ENCODE results near the gene SLC35D1. TPM values are rescaled to one million over a fixed set of nuclear protein-coding genes. Genes with fewer than 3 reads are reported as not detected.

Gene SLC35D1
- total and polyA plus RNA-seq, 9 of the 15 experiments (the other 6 are each of a cell fraction or from before 2014, with no cell fraction given), result 2.3 to 10.4 (median 6.4) TPM

DNA sequence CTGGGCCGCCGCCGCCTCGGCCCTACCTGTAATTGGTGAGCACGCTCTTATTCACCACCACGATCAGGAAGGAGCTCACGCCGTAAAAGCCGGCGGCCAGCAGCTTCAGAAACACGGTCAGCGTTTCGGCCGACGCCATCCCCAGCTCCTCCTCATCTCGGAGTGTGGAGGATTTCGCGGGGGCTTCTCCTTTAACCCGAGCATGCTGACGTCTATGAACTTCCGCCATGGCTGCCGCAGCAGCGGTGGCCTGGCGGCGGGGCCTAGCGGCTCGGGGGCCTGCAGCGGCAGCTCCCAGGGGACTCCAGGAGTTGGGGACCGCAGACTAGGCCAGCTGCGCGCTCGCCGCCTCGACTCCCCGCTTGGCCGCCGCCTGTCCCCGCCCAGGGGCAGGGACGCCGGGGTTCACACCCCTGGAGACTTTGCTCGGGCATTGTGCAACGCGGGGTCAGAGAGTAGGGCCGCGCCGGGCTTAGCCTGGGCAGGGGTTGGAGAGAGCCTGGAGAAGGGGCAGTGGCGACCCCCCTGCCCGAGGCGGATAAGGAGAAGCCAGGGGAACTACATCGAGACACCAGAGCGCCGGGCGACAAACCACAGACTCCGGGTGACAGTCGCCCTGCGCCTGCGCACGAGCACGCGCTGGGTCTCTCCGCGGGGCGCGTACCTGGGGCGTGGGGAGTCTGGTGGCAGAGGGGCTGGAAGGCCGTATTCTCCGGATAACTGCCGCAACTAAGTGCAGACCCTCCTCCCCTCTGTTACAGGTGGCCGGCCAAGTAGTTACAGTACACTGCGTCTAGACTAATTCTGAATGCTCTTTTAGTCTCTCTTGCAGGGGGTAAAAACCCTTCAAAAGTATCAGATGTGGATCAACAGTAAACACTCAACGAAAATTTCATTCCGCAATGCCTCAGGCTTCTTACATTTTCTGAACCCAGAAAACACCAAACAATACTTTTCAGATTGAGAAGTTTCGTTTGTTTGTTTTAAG, at the start of gene SLC35D1 (continued):
- TF ChIP-seq YBX1 (IDR thresholded peaks at IDR 0.05), result no peak
- no peak for TF ChIP-seq CHD1 (IDR thresholded peaks at IDR 0.05; ENCODE audit: low read length)
- no peak for TF ChIP-seq MCM2 (IDR thresholded peaks at IDR 0.05; ENCODE audit: low read depth)
- TF ChIP-seq SPI1 (IDR thresholded peaks at IDR 0.05; ENCODE audit: borderline replicate concordance, low read depth, low read length), result no peak
- no peak for TF ChIP-seq PRPF4 (IDR thresholded peaks at IDR 0.05; ENCODE audit: insufficient read depth, low read depth, low read length, poor library complexity, severe bottlenecking)
- peak; percentile 23; the same call in 1 of the 2 replicates for TF ChIP-seq POLR2H (tag; IDR thresholded peaks at IDR 0.05; ENCODE audit: low read depth)
- no peak for TF ChIP-seq RBM25 (IDR thresholded peaks at IDR 0.05; ENCODE audit: low read depth, low read length, severe bottlenecking)
- TF ChIP-seq, protein P1, sequence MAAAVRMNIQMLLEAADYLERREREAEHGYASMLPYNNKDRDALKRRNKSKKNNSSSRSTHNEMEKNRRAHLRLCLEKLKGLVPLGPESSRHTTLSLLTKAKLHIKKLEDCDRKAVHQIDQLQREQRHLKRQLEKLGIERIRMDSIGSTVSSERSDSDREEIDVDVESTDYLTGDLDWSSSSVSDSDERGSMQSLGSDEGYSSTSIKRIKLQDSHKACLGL (CRISPR knock-in tag; IDR thresholded peaks at IDR 0.05; ENCODE audit: borderline replicate concordance, poor library complexity, severe bottlenecking), result no peak
- no peak for TF ChIP-seq NCOA2 (IDR thresholded peaks at IDR 0.05; ENCODE audit: partially characterized antibody in 2 of 2)
- TF ChIP-seq, protein P2, sequence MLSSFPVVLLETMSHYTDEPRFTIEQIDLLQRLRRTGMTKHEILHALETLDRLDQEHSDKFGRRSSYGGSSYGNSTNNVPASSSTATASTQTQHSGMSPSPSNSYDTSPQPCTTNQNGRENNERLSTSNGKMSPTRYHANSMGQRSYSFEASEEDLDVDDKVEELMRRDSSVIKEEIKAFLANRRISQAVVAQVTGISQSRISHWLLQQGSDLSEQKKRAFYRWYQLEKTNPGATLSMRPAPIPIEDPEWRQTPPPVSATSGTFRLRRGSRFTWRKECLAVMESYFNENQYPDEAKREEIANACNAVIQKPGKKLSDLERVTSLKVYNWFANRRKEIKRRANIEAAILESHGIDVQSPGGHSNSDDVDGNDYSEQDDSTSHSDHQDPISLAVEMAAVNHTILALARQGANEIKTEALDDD (IDR thresholded peaks at IDR 0.05), result no peak
- TF ChIP-seq ZNF23 (CRISPR knock-in tag; IDR thresholded peaks at IDR 0.05), result no peak
- 0 out of 2 replicates have a peak, but pooled peaks have one; percentile 21 for TF ChIP-seq ESRRA (IDR thresholded peaks at IDR 0.05; ENCODE audit: borderline replicate concordance, low read depth)
- TF ChIP-seq ZNF143 (CRISPR knock-in tag; IDR thresholded peaks at IDR 0.05), result no peak
- TF ChIP-seq CC2D1A (IDR thresholded peaks at IDR 0.05), result no peak
- TF ChIP-seq ZSCAN29 (IDR thresholded peaks at IDR 0.05), result no peak
- TF ChIP-seq CCNT2 (IDR thresholded peaks at IDR 0.05; ENCODE audit: borderline replicate concordance, extremely low read depth, insufficient read length, low read depth, low read length), result peak; percentile 46
- TF ChIP-seq, protein P3, sequence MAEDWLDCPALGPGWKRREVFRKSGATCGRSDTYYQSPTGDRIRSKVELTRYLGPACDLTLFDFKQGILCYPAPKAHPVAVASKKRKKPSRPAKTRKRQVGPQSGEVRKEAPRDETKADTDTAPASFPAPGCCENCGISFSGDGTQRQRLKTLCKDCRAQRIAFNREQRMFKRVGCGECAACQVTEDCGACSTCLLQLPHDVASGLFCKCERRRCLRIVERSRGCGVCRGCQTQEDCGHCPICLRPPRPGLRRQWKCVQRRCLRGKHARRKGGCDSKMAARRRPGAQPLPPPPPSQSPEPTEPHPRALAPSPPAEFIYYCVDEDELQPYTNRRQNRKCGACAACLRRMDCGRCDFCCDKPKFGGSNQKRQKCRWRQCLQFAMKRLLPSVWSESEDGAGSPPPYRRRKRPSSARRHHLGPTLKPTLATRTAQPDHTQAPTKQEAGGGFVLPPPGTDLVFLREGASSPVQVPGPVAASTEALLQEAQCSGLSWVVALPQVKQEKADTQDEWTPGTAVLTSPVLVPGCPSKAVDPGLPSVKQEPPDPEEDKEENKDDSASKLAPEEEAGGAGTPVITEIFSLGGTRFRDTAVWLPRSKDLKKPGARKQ (CRISPR knock-in tag; IDR thresholded peaks at IDR 0.05), result no peak
- TF ChIP-seq PML (IDR thresholded peaks at IDR 0.05; ENCODE audit: low read length), result no peak; the same call in 1 of the 2 replicates
- no peak for TF ChIP-seq RFX5 (IDR thresholded peaks at IDR 0.05; ENCODE audit: low read depth, low read length)
- TF ChIP-seq, protein P4, sequence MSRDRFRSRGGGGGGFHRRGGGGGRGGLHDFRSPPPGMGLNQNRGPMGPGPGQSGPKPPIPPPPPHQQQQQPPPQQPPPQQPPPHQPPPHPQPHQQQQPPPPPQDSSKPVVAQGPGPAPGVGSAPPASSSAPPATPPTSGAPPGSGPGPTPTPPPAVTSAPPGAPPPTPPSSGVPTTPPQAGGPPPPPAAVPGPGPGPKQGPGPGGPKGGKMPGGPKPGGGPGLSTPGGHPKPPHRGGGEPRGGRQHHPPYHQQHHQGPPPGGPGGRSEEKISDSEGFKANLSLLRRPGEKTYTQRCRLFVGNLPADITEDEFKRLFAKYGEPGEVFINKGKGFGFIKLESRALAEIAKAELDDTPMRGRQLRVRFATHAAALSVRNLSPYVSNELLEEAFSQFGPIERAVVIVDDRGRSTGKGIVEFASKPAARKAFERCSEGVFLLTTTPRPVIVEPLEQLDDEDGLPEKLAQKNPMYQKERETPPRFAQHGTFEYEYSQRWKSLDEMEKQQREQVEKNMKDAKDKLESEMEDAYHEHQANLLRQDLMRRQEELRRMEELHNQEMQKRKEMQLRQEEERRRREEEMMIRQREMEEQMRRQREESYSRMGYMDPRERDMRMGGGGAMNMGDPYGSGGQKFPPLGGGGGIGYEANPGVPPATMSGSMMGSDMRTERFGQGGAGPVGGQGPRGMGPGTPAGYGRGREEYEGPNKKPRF (IDR thresholded peaks at IDR 0.05; ENCODE audit: low read depth, low read length), result no peak
- TF ChIP-seq XRCC3 (IDR thresholded peaks at IDR 0.05), result no peak
